HFF-Myc (cell line): ENCODE results near the gene CNTD1.
A peak's percentile ranks its signal among the peaks of the same experiment; 100 is the strongest.

ENCODE experiments used
- DNase-seq: peaks from one replicate; pipeline ENCODE4 v3.0.0-alpha.2; 2011; ENCODE audit warnings: low read depth; ENCODE audit errors: extremely low read depth
- H3K4me3 ChIP-seq: replicated peaks from 2 replicates; pipeline ENCODE4 v1.5.1; 2011; ENCODE audit warnings: low read depth, mild to moderate bottlenecking, control low read depth, low read length
- CTCF ChIP-seq: IDR thresholded peaks from 2 replicates; pipeline ENCODE4 v1.5.1; 2012; ENCODE audit warnings: mild to moderate bottlenecking, low read depth, low read length, control low read depth; ENCODE audit errors: missing control alignments

Gene CNTD1

GRCh38 chr17:42772945-42773289, 25.7 kb upstream of the CNTD1 start:
- TF ChIP-seq CTCF: no peak
- peak overlapping the region; percentile 98 for H3K4me3 ChIP-seq
- no peak for DNase-seq

DNA sequence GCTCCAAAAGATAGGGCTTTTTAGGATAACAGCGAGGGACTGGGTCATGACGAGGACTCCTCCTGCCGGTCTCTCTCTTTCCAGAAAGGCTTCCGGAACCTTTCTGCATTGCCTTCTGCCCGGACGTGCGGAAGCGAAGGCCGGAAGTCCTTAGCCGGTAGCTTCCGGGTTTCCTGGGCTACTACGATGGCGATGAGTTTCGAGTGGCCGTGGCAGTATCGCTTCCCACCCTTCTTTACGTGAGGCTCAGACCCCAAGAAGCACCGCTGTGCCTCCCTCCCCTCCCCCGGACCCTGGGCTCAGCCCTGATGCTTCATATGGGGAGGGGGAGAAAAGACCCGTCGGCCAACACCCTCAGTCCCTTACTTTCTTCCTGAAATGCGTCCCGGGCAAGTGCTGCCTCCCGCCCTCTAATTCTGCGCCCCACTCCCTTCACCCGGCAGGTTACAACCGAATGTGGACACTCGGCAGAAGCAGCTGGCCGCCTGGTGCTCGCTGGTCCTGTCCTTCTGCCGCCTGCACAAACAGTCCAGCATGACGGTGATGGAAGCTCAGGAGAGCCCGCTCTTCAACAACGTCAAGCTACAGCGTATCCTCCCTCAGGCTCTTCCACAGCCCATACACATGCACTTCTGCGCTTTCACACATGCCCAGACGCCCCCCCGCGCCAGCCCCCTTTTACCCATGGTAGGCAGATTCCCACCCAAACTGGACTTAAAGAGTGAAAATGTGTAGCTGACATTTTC, 25.2 kb upstream of the CNTD1 start, which contains the start of gene VPS25:
Gene VPS25, plus strand, starts transcription at position 160 of the 746 bp plus-strand sequence. Its CDS starts 27 bp downstream, at position 187.
- peak; percentile 39 for DNase-seq
- peak within 1 kb of the TSS; percentile 98 for H3K4me3 ChIP-seq
- no peak for TF ChIP-seq CTCF

GRCh38 chr17:42774066-42774745, 24.5 kb upstream of the CNTD1 start:
- no peak for TF ChIP-seq CTCF
- H3K4me3 ChIP-seq: peak overlapping the region; percentile 98
- DNase-seq: no peak

- DNase-seq: no peak
- TF ChIP-seq CTCF: no peak
- H3K4me3 ChIP-seq: no peak overlapping the region
These were observed 23.0 kb upstream of the CNTD1 start for GRCh38 chr17:42775534-42776098.

- no peak for DNase-seq
- H3K4me3 ChIP-seq: no peak overlapping the region
- TF ChIP-seq CTCF: no peak
These were observed 20.1 kb upstream of the CNTD1 start for GRCh38 chr17:42778570-42778969.

DNA sequence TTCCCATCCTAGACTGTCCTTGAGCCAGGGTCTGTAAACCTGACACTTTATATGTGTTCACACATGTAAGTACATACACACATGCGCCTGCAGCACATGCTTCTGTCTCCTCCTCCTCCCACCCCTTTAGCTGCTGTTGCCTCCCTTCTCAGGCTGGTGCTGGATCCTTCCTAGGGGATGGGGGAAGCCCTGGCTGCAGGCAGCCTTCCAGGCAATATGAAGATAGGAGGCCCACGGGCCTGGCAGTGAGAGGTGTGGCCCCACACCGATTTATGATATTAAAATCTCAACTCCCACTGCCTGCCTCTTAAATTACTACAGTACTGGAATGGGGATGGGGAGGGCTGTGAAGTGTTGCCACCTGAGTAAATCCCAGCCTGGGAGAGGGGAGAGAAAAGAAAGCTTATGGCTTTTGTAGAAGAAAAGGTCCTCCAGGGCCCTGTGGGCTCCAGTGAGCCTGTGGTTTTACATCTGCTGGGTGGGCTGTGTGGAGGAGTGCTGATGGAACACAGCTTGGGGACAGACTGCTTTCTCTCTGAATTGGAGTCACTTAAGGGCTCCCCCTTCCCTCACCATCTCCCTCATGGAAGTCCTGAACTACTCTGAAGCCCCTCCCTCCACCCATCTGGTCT, 19.2 kb upstream of the CNTD1 start:
- no peak for DNase-seq
- TF ChIP-seq CTCF: no peak
- no peak overlapping the region for H3K4me3 ChIP-seq
